ENCODE data around the gene KCNF1. TPM values are rescaled to one million over a fixed set of nuclear protein-coding genes. Genes with fewer than 3 reads are reported as not detected.

Gene KCNF1
- total RNA-seq, 1 donor from 2014 or later: not detected

DNA sequence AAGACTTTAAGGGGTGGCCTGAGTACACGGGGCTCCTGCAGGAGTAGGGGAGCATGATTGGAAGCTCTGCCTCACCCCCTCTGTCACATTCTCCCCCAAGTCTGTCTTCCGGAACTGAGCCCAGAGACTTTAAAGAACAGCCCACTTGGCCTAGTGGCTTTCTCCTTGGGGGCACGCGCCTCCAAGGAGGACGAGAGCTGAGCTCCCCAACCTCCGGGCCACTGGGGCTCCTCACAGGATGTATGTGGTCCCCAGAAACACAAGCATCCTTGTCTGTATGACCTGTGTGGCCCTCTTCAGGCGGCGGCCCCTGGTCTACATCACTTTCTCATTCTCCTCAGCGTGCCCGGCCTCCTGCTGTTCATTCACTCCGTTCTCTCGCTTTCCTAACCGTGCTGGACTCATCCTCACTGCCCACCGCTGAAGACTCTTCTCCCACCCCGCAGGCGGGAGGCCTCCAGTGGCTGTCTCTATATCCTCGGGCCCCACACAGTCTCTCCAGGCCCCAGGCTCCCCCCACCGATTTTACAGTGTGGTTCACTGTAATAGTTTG is 23.7 kb downstream of the KCNF1 start:
- no peak for DNase-seq (ENCODE audit: low spot score)
- H3K36me3 Mint-ChIP-seq (ENCODE audit: low read depth): peaks cover 1% of the 10 kb centered on the region
- H3K27me3 Mint-ChIP-seq (ENCODE audit: insufficient read depth): peaks cover 12% of the 10 kb centered on the region
- H3K4me3 Mint-ChIP-seq: no peak overlapping the region
- peaks cover 4% of the 10 kb centered on the region for H3K4me1 Mint-ChIP-seq (ENCODE audit: low read depth)
- H3K9me3 Mint-ChIP-seq: peaks cover 10% of the 10 kb centered on the region
- no peak overlapping the region for H3K27ac Mint-ChIP-seq
- intact Hi-C loops (cut with micrococcal nuclease): no loop called here

DNA sequence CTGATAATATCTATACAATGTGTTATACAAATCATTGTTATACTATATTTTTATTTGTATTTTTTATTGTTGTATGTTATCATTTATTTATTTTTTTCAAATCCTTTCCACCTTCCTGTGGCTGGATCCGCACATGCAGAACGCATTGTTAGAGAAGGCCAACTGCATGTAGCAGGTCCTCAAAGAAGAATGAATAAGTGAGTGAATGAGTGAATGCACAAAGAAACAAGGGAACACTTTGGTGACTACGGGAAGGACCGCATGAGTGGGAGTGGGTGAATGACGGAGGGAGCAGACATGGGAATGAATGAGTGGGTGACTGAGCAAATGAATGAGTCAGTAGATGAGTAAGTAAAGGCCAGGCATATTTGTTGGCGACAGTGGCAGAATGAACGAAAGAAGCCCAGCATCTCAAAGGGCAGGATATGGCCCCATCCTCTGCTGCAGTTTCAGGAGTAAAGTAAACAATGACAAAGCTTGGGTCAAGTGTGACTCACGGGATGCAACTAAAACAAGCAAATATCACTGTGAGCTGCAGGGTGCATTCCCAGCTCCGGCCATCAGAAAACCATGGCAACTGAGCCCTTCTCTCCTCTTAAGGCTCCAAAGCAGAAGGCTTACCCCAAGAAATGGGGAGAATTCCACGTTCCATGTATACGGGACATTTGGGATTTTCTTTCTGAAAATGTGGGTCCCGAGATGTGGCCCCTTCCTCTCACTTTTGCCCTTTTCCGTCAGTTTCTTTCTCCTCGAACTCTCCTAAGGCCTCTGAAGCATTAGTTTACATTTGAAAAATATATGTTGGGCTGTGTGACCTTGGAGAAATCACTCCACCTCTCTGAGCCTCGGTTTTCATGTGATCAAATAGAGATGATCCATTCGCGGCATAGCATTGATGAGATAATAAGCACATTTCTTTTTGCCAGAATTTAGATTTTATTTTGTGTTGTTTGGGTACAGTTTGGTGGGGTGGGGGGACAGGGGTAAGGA is 24.5 kb downstream of the KCNF1 start:
- Mint-ChIP-seq H3K27me3 (ENCODE audit: insufficient read depth) (peaks cover 12% of the 10 kb centered on the region), H3K4me3 (no peak overlapping the region), H3K4me1 (ENCODE audit: low read depth) (peaks cover 4% of the 10 kb centered on the region), H3K27ac (no peak overlapping the region), H3K9me3 (peaks cover 10% of the 10 kb centered on the region), H3K36me3 (ENCODE audit: low read depth) (peaks cover 1% of the 10 kb centered on the region)
- no peak for DNase-seq (ENCODE audit: low spot score)
- intact Hi-C loops (cut with micrococcal nuclease): no loop called here

DNA sequence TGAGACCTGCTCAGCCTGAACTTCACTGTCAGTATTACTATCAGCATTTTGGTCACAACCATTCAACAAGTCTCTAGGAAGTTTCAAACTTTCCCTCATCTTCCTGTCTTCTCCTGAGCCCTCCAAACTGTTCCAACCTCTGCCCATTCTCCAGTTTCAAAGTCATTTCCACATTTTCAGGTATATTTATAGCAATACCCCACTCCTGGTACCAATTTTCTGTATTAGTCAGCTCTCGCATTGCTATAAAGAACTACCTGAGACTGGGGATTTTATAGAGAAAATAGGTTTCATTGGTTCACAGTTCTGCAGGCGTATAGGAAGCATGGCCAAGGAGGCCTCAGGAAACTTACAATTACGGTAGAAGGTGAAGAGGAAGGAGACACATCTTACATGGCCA is 27.3 kb downstream of the KCNF1 start:
- H3K4me3 Mint-ChIP-seq: no peak overlapping the region

DNA sequence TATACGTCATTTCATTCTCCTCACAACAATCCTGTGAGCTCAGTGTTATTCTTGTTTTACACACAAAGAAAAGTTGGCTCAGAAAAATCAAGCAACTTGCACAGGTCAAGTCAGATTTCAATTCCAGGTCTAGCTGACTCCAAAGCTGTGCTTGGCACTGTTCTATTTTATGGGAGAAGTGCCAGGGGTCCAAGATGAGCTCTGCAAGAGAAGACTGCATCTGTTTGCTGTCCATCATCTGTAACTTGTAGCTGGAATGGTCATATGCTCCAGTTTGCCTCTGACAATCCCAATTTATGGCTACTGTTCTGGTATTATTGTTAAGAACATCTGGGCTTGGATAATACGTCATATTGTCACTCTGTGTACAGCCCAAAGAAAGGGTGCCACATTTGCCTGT is 28.9 kb downstream of the KCNF1 start:
- peaks cover 10% of the 10 kb centered on the region for H3K9me3 Mint-ChIP-seq
- DNase-seq (ENCODE audit: low spot score): no peak
- intact Hi-C loops (cut with micrococcal nuclease): no loop called here
- H3K27me3 Mint-ChIP-seq (ENCODE audit: insufficient read depth): peaks cover 10% of the 10 kb centered on the region
- H3K36me3 Mint-ChIP-seq (ENCODE audit: low read depth): peaks cover 1% of the 10 kb centered on the region
- no peak overlapping the region for H3K4me3 Mint-ChIP-seq
- peaks cover 4% of the 10 kb centered on the region for H3K4me1 Mint-ChIP-seq (ENCODE audit: low read depth)
- H3K27ac Mint-ChIP-seq: no peak overlapping the region

More for the DNA sequence above, 27.3 kb downstream of the KCNF1 start:
- H3K9me3 Mint-ChIP-seq: peaks cover 10% of the 10 kb centered on the region
- H3K27me3 Mint-ChIP-seq (ENCODE audit: insufficient read depth): peaks cover 9% of the 10 kb centered on the region
- H3K27ac Mint-ChIP-seq: no peak overlapping the region
- intact Hi-C loops (cut with micrococcal nuclease): no loop called here
- peaks cover 1% of the 10 kb centered on the region for H3K36me3 Mint-ChIP-seq (ENCODE audit: low read depth)
- no peak for DNase-seq (ENCODE audit: low spot score)
- peaks cover 4% of the 10 kb centered on the region for H3K4me1 Mint-ChIP-seq (ENCODE audit: low read depth)

DNA sequence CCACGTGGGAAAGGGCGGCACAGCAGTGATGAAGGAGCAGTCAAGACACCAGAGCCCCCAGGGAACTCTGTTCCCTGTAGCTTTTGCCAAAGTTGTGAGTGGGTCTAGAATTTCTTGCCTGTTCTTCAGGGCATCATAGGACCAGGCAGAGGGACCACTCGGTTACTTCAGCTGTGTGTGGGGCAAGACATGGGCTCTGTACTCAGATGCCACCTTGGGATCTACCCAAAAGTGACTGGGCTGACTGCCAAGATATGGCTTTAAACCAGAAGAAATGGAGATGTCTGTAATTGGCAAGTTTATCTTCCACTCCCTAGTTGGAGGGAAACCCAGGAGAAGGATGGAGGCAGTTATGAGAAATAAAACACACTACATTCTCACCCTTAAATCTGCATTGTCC is 29.6 kb downstream of the KCNF1 start:
- DNase-seq (ENCODE audit: low spot score): no peak
- Mint-ChIP-seq H3K36me3 (ENCODE audit: low read depth) (peaks cover 1% of the 10 kb centered on the region), H3K27ac (no peak overlapping the region)

DNA sequence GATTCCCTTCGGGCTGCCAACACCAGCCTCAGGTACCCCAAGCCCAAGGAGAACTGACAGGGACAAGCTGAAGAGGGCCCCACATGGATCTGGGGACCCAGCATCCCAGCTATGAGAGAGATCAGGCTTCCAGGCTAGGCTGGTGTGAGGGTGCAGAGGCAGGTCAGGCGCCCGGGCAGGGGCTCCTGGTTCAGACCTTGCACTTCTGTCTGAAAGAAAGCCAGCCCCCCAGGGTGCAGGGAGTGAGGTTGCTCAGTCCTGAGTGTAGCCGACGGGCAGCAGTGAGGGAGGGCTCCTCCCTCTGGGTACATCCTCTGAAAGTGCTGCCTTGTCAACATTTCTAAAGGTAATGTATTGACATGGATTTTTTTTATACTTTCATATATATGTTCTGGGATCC is 33.1 kb downstream of the KCNF1 start:
- Mint-ChIP-seq H3K4me3 (no peak overlapping the region), H3K27me3 (ENCODE audit: insufficient read depth) (peaks cover 5% of the 10 kb centered on the region), H3K4me1 (ENCODE audit: low read depth) (no peaks in the 10 kb centered on the region), H3K36me3 (ENCODE audit: low read depth) (no peaks in the 10 kb centered on the region), H3K9me3 (no peaks in the 10 kb centered on the region), H3K27ac (no peak overlapping the region)
- intact Hi-C loops (cut with micrococcal nuclease): no loop called here
- no peak for DNase-seq (ENCODE audit: low spot score)

More for the DNA sequence above, 29.6 kb downstream of the KCNF1 start:
- no peaks in the 10 kb centered on the region for H3K4me1 Mint-ChIP-seq (ENCODE audit: low read depth)
- H3K9me3 Mint-ChIP-seq: peaks cover 10% of the 10 kb centered on the region
- peaks cover 11% of the 10 kb centered on the region for H3K27me3 Mint-ChIP-seq (ENCODE audit: insufficient read depth)
- no peak overlapping the region for H3K4me3 Mint-ChIP-seq
- intact Hi-C loops (cut with micrococcal nuclease): no loop called here

DNA sequence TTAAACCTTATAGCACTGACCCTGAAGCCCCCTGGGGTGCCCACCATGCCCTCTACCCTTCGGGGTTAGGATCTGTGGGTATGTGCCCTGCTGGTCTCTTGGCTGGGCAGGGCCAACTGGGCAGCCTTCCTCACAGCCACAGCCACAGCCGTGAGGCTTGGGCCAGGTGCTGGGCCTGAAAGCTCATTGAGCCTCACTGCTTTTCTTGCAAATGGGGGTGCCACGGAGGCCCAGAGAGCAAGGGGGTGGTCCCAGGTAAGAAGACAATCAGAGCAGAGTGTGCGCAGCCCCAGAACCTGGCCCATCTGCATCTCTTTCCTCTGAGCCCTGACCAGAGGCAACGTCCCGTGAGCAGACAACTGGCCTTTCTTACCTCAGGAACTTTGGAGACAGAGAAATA is 34.7 kb downstream of the KCNF1 start:
- Mint-ChIP-seq H3K27ac (no peak overlapping the region), H3K36me3 (ENCODE audit: low read depth) (no peaks in the 10 kb centered on the region), H3K27me3 (ENCODE audit: insufficient read depth) (peaks cover 5% of the 10 kb centered on the region), H3K9me3 (no peaks in the 10 kb centered on the region), H3K4me3 (no peak overlapping the region), H3K4me1 (ENCODE audit: low read depth) (no peaks in the 10 kb centered on the region)
- no peak for DNase-seq (ENCODE audit: low spot score)
- intact Hi-C loops (cut with micrococcal nuclease): no loop called here

DNA sequence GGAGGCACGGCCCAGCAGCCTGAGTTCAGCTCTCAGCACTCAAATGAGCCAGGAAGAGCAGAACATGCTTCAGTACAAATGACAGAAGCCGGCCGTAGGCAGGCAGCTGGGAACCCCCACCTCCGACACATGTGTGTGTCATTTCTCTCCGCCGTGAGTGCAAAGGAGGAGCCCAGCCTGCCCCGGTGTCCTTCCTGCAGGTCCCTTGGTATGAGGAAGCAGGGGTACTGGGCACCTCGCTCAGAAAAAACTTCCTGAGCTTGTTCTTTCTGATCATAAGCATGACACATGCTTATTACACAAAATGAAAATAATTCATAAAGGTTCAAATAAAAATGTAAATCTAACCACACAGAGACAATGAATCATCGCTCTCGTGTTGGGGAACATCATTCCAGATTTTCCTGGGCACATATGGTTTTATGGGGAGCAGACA is 35.3 kb downstream of the KCNF1 start:
- no peaks in the 10 kb centered on the region for H3K4me1 Mint-ChIP-seq (ENCODE audit: low read depth)
- no peak overlapping the region for H3K27ac Mint-ChIP-seq
- DNase-seq (ENCODE audit: low spot score): no peak
- H3K36me3 Mint-ChIP-seq (ENCODE audit: low read depth): no peaks in the 10 kb centered on the region
- no peak overlapping the region for H3K4me3 Mint-ChIP-seq
- H3K9me3 Mint-ChIP-seq: no peaks in the 10 kb centered on the region
- intact Hi-C loops (cut with micrococcal nuclease): no loop called here
- peaks cover 5% of the 10 kb centered on the region for H3K27me3 Mint-ChIP-seq (ENCODE audit: insufficient read depth)

DNA sequence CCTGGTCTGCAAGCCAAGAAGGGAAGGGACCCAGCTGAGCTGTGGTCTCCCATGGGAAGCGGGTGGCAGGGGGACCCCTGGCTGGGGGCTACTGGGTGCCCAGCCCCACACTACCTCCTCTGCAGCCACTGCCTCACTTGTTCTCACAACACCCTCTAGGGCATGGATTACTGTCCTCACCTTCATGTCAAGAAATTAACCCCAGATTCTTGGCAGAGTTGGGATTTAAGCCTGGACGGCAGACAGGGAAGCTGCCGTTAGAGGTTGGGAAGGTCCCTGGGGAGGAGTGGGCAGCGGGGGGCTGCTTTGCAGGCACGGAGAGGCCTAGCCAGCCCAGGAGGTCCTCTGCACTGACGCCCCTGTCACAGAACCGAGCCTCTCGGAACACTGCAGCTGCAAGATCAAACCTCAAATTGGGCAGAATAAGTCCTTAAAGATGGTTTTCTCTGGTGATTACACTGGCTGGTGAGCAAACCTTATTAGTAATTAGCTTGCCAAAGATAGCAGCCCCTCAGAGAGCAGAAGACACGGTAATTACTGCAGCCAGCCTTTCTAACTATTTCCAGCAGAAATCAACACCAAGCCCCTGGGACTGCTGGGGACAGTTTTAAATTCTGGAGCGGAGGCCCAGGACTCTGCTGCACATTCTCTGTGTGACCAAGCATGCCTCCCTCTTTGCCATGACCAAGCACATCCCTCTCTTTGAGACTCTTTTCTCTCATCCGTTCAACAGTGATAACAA is 35.9 kb downstream of the KCNF1 start:
- peaks cover 5% of the 10 kb centered on the region for H3K27me3 Mint-ChIP-seq (ENCODE audit: insufficient read depth)
- no peak overlapping the region for H3K4me3 Mint-ChIP-seq
- H3K9me3 Mint-ChIP-seq: peaks cover 2% of the 10 kb centered on the region
- no peak for DNase-seq (ENCODE audit: low spot score)
- no peaks in the 10 kb centered on the region for H3K36me3 Mint-ChIP-seq (ENCODE audit: low read depth)
- H3K4me1 Mint-ChIP-seq (ENCODE audit: low read depth): no peaks in the 10 kb centered on the region
- H3K27ac Mint-ChIP-seq: no peak overlapping the region
- intact Hi-C loops (cut with micrococcal nuclease): no loop called here

DNA sequence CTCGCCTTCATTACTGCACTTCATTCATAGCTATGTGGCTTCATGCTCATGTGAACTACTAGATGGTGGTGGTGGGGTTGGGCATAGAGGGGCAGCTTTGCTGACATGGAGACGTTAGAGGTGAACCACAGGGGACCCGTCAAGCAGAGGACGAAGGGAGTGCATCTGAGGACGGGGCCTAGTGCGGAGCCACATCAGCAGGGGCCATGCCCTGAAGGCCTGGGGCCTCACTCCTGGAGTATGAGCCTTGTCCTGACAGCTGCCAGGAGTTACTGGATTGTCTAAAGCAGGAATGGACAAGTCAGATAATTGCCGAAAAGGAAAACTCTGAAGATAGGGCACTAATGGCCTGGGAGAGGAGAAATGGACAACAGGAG is 36.4 kb downstream of the KCNF1 start:
- Mint-ChIP-seq H3K36me3 (ENCODE audit: low read depth) (peaks cover 2% of the 10 kb centered on the region), H3K27me3 (ENCODE audit: insufficient read depth) (peaks cover 5% of the 10 kb centered on the region), H3K27ac (no peak overlapping the region), H3K4me3 (no peak overlapping the region), H3K4me1 (ENCODE audit: low read depth) (no peaks in the 10 kb centered on the region), H3K9me3 (peaks cover 8% of the 10 kb centered on the region)
- no peak for DNase-seq (ENCODE audit: low spot score)
- intact Hi-C loops (cut with micrococcal nuclease): no loop called here

DNA sequence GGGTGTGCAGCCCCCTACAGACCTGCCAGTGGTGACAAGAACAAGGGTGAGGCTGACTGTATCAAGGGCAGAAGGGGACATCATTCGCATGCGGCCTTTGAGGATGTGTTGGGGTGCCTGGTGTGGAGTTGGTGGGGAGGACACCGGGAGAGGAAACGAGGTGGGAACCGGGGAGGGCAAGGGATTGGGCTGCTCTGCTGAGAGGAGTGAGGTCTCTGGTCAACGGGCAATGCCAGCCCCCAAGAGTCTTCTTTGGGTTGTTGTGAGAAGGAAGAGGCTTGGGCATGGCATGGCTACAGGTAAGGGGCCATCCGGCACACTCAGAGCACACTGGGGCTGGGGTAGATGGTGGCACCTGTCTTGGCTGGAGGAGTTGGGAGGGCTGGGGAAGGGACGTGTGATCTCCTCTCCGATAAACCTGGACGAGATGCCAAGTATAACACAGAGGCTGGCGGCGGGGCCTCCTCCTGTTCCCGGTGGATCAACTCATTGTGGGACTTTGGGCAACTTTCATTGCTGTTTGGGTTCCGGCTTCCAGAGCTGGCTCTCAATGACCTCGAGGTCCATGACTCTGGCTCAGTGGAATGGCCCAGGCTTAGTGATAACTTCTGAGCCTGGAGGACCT is 37.0 kb downstream of the KCNF1 start:
- intact Hi-C loops (cut with micrococcal nuclease): no loop called here
- Mint-ChIP-seq H3K27ac (no peak overlapping the region), H3K27me3 (ENCODE audit: insufficient read depth) (peaks cover 7% of the 10 kb centered on the region), H3K36me3 (ENCODE audit: low read depth) (peaks cover 5% of the 10 kb centered on the region), H3K9me3 (peaks cover 12% of the 10 kb centered on the region), H3K4me3 (no peak overlapping the region), H3K4me1 (ENCODE audit: low read depth) (no peaks in the 10 kb centered on the region)
- no peak for DNase-seq (ENCODE audit: low spot score)

DNA sequence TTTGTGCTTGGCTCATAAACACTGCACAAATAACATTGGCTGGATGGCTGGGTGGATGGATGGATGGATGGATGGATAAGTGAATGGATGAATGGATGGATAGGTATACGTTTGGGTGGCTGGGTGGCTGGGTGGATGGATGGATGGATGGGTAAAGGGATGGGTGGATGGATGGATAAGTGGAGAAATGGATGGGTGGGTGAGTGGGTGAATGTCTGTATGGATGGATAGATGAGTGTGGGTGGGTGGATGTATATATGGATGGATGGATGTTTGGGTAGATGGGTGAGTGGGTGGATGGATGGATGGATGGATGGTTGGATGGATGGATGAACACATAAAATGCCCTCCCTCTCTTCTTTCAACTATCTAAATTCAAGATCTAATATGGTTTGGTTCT is 38.1 kb downstream of the KCNF1 start:
- peaks cover 5% of the 10 kb centered on the region for H3K27me3 Mint-ChIP-seq (ENCODE audit: insufficient read depth)
- peaks cover 12% of the 10 kb centered on the region for H3K9me3 Mint-ChIP-seq
- H3K4me3 Mint-ChIP-seq: no peak overlapping the region
- no peaks in the 10 kb centered on the region for H3K4me1 Mint-ChIP-seq (ENCODE audit: low read depth)
- intact Hi-C loops (cut with micrococcal nuclease): no loop called here
- peaks cover 5% of the 10 kb centered on the region for H3K36me3 Mint-ChIP-seq (ENCODE audit: low read depth)
- H3K27ac Mint-ChIP-seq: no peak overlapping the region
- no peak for DNase-seq (ENCODE audit: low spot score)

All from activated T-helper 1 cell treated with anti-CD3 and anti-CD28 coated beads, Interleukin-12 subunit alpha, Interleukin-12 subunit beta, Interleukin-2, Interleukin-4 antibody, amounts not matched to agents 30 ng/mL and 10 ng/mL and 1 ng/mL, durations not matched to agents 14 hours and 24 hours and 36 hours (primary cell).